Esophagus muscularis mucosa (tissue), 3 donors: Measurements from ENCODE around the gene SV2B.

Experiments used
- POLR2A ChIP-seq: fragments of 450-650 bp; IDR thresholded peaks from one replicate; pipeline ENCODE4 v1.6.1; 2017; ENCODE audit warnings: antibody characterized with exemption, moderate library complexity, mild to moderate bottlenecking, low read depth
- POLR2AphosphoS5 ChIP-seq, 2 donors: sonication (generic); formaldehyde crosslinking; IDR thresholded peaks; one replicate each; pipeline ENCODE4 v1.6.1; 2017; ENCODE audit warnings: antibody characterized with exemption in 2 of 2
- TF ChIP-seq, protein P1 (sequence below), 3 experiments: fragments of 200-600 bp in 2 of 3; fragments of 450-650 bp in 1 of 3; sonication (generic) in 2 of 3; IDR thresholded peaks; one replicate each; pipeline ENCODE4 v1.5.1; 2017 to 2019; ENCODE audit warnings: antibody characterized with exemption in 3 of 3, mild to moderate bottlenecking in 2 of 3, moderate library complexity in 1 of 3

DNA sequence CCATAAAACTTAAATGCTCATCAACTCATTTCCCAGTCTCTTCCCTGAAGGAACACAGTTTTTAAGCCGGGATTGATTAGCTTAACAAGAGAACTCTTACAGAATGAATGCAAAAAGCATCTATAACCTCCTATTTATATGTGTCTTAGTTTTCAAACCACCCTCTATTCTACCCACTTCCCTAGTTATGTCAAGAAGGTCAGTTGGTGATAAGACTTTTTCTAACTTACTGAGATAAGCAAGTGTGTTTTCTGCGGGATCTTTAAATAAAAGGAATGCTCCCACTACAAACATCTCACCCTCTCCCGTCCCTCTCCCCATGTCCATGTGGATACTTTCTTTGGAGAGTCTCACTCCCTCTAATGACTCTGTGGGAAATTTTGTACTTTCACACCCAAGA lies 218.5 kb downstream of the SV2B start:
- TF ChIP-seq, protein P1, sequence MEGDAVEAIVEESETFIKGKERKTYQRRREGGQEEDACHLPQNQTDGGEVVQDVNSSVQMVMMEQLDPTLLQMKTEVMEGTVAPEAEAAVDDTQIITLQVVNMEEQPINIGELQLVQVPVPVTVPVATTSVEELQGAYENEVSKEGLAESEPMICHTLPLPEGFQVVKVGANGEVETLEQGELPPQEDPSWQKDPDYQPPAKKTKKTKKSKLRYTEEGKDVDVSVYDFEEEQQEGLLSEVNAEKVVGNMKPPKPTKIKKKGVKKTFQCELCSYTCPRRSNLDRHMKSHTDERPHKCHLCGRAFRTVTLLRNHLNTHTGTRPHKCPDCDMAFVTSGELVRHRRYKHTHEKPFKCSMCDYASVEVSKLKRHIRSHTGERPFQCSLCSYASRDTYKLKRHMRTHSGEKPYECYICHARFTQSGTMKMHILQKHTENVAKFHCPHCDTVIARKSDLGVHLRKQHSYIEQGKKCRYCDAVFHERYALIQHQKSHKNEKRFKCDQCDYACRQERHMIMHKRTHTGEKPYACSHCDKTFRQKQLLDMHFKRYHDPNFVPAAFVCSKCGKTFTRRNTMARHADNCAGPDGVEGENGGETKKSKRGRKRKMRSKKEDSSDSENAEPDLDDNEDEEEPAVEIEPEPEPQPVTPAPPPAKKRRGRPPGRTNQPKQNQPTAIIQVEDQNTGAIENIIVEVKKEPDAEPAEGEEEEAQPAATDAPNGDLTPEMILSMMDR (IDR thresholded peaks at IDR 0.05): no peak
- TF ChIP-seq POLR2AphosphoS5 (IDR thresholded peaks at IDR 0.05) (no peak), POLR2A (no peak)
